OCI-LY1 (cell line): Measurements from ENCODE around the gene TMC5.

ENCODE experiments used
- H2AFZ ChIP-seq: fragments of 200-600 bp; sonication (generic), shearing (Covaris generic); 2 replicates; pipeline ENCODE4 v1.6.0; 2014; ENCODE audit warnings: antibody characterized with exemption, mild to moderate bottlenecking, low read length
- H3F3A ChIP-seq: fragments of 200-600 bp; sonication (generic), shearing (Covaris generic); 2 replicates; pipeline ENCODE4 v1.6.0; 2014; ENCODE audit warnings: mild to moderate bottlenecking, antibody characterized with exemption, low read length, moderate library complexity; ENCODE audit not compliant: insufficient read depth
- H3K27ac ChIP-seq: fragments of 200-600 bp; sonication (generic); 2 replicates; pipeline ENCODE4 v1.5.1; 2014; ENCODE audit warnings: low read length, mixed run types, mild to moderate bottlenecking, low read depth; ENCODE audit not compliant: poor library complexity, severe bottlenecking
- H3K27me3 ChIP-seq: fragments of 200-600 bp; sonication (generic); 2 replicates; pipeline ENCODE4 v1.6.0; 2014; ENCODE audit warnings: antibody characterized with exemption, mild to moderate bottlenecking, low read length, moderate library complexity; ENCODE audit not compliant: insufficient read depth
- H3K36me3 ChIP-seq: fragments of 200-600 bp; sonication (generic); 2 replicates; pipeline ENCODE4 v1.6.1; 2014; ENCODE audit warnings: mild to moderate bottlenecking, antibody characterized with exemption, low read length, moderate library complexity, mixed read lengths; ENCODE audit not compliant: insufficient read depth
- H3K4me1 ChIP-seq: fragments of 200-600 bp; sonication (generic); 2 replicates; pipeline ENCODE4 v1.5.1; 2014; ENCODE audit warnings: mild to moderate bottlenecking, low read length, moderate library complexity; ENCODE audit not compliant: insufficient read depth, severe bottlenecking
- H3K4me2 ChIP-seq: fragments of 200-600 bp; sonication (generic), shearing (Covaris generic); 2 replicates; pipeline ENCODE4 v1.6.1; 2014; ENCODE audit warnings: low read length
- H3K4me3 ChIP-seq: fragments of 200-600 bp; sonication (generic); 2 replicates; pipeline ENCODE4 v1.5.1; 2014; ENCODE audit warnings: low read length, low read depth, mild to moderate bottlenecking, mixed read lengths; ENCODE audit not compliant: poor library complexity, severe bottlenecking
- H3K79me2 ChIP-seq: fragments of 200-600 bp; shearing (Covaris generic); 2 replicates; pipeline ENCODE4 v1.6.1; 2016; ENCODE audit warnings: mixed run types, low read length, mixed read lengths; ENCODE audit not compliant: insufficient read depth
- H3K9ac ChIP-seq: fragments of 200-600 bp; sonication (generic), shearing (Covaris generic); 2 replicates; pipeline ENCODE4 v1.6.1; 2014; ENCODE audit warnings: mild to moderate bottlenecking, low read length, mixed read lengths
- H3K9me2 ChIP-seq: fragments of 200-600 bp; sonication (generic), shearing (Covaris generic); 2 replicates; pipeline ENCODE4 v1.6.1; 2014; ENCODE audit warnings: low read depth, mild to moderate bottlenecking, low read length, mixed read lengths
- H3K9me3 ChIP-seq: fragments of 200-600 bp; shearing (Covaris generic); 2 replicates; pipeline ENCODE4 v1.6.1; 2014; ENCODE audit warnings: low read length, mixed read lengths
- H4K20me1 ChIP-seq: fragments of 200-600 bp; sonication (generic), shearing (Covaris generic); 2 replicates; pipeline ENCODE4 v1.6.0; 2016; ENCODE audit warnings: mild to moderate bottlenecking, low read length; ENCODE audit not compliant: insufficient read depth
- CTCF ChIP-seq: fragments of 200-600 bp; sonication (generic), shearing (Covaris generic); IDR thresholded peaks from 2 replicates; pipeline ENCODE4 v1.5.1; 2017; ENCODE audit warnings: mild to moderate bottlenecking, antibody characterized with exemption, low read length, moderate library complexity, mixed read lengths
- EZH2 ChIP-seq: fragments of 200-600 bp; sonication (generic), shearing (Covaris generic); IDR thresholded peaks from 2 replicates; pipeline ENCODE4 v1.8.0; 2017; ENCODE audit warnings: borderline replicate concordance, mixed run types, mild to moderate bottlenecking, antibody characterized with exemption, low read length, moderate library complexity, mixed read lengths

TMC5 gene

GRCh38 chr16:19437280-19437679 is 19.6 kb downstream of the TMC5 start:
- H3K79me2 ChIP-seq: no peaks in the 10 kb centered on the region
- H3K4me2 ChIP-seq: no peak overlapping the region
- H3K9ac ChIP-seq: no peak overlapping the region

GRCh38 chr16:19438739-19439138 is 21.1 kb downstream of the TMC5 start:
- no peaks in the 10 kb centered on the region for H3K9me3 ChIP-seq
- H4K20me1 ChIP-seq: no peaks in the 10 kb centered on the region
- no peak overlapping the region for H3K4me2 ChIP-seq
- no peaks in the 10 kb centered on the region for H3K79me2 ChIP-seq
- no peaks in the 10 kb centered on the region for H3K9me2 ChIP-seq
- no peaks in the 10 kb centered on the region for H3K27me3 ChIP-seq
- H3K9ac ChIP-seq: no peak overlapping the region
- no peak overlapping the region for H3K27ac ChIP-seq
- H3K36me3 ChIP-seq: no peaks in the 10 kb centered on the region
- H3K4me3 ChIP-seq: no peak overlapping the region
- no peak overlapping the region for H2AFZ ChIP-seq
- TF ChIP-seq CTCF (no peak), EZH2 (no peak)
- H3F3A ChIP-seq: no peaks in the 10 kb centered on the region
- no peaks in the 10 kb centered on the region for H3K4me1 ChIP-seq

More at GRCh38 chr16:19437280-19437679, 19.6 kb downstream of the TMC5 start:
- Histone ChIP-seq H3K9me3 (no peaks in the 10 kb centered on the region), H3K4me3 (no peak overlapping the region), H3K9me2 (no peaks in the 10 kb centered on the region), H4K20me1 (no peaks in the 10 kb centered on the region), H2AFZ (no peak overlapping the region), H3F3A (no peaks in the 10 kb centered on the region), H3K4me1 (no peaks in the 10 kb centered on the region), H3K27ac (no peak overlapping the region), H3K27me3 (no peaks in the 10 kb centered on the region), H3K36me3 (no peaks in the 10 kb centered on the region)
- TF ChIP-seq EZH2 (no peak), CTCF (no peak)

- H3K9me3 ChIP-seq: no peaks in the 10 kb centered on the region
- no peaks in the 10 kb centered on the region for H3K4me1 ChIP-seq
- no peaks in the 10 kb centered on the region for H3K36me3 ChIP-seq
- H3F3A ChIP-seq: no peaks in the 10 kb centered on the region
- H3K4me2 ChIP-seq: no peak overlapping the region
- no peaks in the 10 kb centered on the region for H4K20me1 ChIP-seq
- H3K27ac ChIP-seq: no peak overlapping the region
- TF ChIP-seq CTCF: no peak
- no peak for TF ChIP-seq EZH2
- H3K27me3 ChIP-seq: no peaks in the 10 kb centered on the region
- no peaks in the 10 kb centered on the region for H3K79me2 ChIP-seq
- H2AFZ ChIP-seq: no peak overlapping the region
- H3K9ac ChIP-seq: no peak overlapping the region
- no peaks in the 10 kb centered on the region for H3K9me2 ChIP-seq
- H3K4me3 ChIP-seq: no peak overlapping the region
These were observed 21.8 kb downstream of the TMC5 start for GRCh38 chr16:19439483-19439882.
